ENCODE measurements around the gene TRIM44.
"Not testable (repeated sequence)": the region's sequence is repeated elsewhere in the genome, so short reads cannot be mapped to it uniquely, and the experiment has no call there.

- not testable (repeated sequence) for TF ChIP-seq CTCF, POLR2A (IDR thresholded peaks at IDR 0.05)
These were observed 114.7 kb downstream of the TRIM44 start for GRCh38 chr11:35777241-35777640.

Measured in esophagus squamous epithelium (tissue), 4 donors.